GM21717 (cell line): ENCODE data around the gene BTBD9.
"Not testable (repeated sequence)": the region's sequence is repeated elsewhere in the genome, so short reads cannot be mapped to it uniquely, and the experiment has no call there.

Experiments
- ATAC-seq: cut with Tn5 transposase; IDR thresholded peaks from one replicate; pipeline ENCODE4 v1.9.1; 2021; ENCODE audit warnings: mild to moderate bottlenecking, moderate library complexity; ENCODE audit not compliant: unreplicated experiment

The BTBD9 gene

GRCh38 chr6:38650207-38650752 is 10.6 kb upstream of the BTBD9 start:
- ATAC-seq, result no peak

- ATAC-seq, result no peak
These were observed 10.0 kb upstream of the BTBD9 start for GRCh38 chr6:38649744-38650143.

- ATAC-seq, result no peak
These were observed 8.9 kb upstream of the BTBD9 start for GRCh38 chr6:38648629-38649028.

GRCh38 chr6:38646166-38646878 is 6.6 kb upstream of the BTBD9 start:
- ATAC-seq, result no peak

- ATAC-seq, result no peak
These were observed 5.2 kb upstream of the BTBD9 start for GRCh38 chr6:38644951-38645350.

GRCh38 chr6:38640216-38640909 is 634 bp upstream of the BTBD9 start:
- peak; percentile 20 for ATAC-seq

- peak; percentile 19 for ATAC-seq
These were observed 710 bp downstream of the BTBD9 start for GRCh38 chr6:38638941-38639497.

GRCh38 chr6:38637756-38638155 is 2.0 kb downstream of the BTBD9 start:
- ATAC-seq, result no peak

GRCh38 chr6:38636027-38636426 is 3.7 kb downstream of the BTBD9 start:
- ATAC-seq, result no peak

GRCh38 chr6:38634518-38634917 is 5.2 kb downstream of the BTBD9 start:
- no peak for ATAC-seq

- ATAC-seq, result no peak
These were observed 7.2 kb downstream of the BTBD9 start for GRCh38 chr6:38632490-38632889.

GRCh38 chr6:38631186-38631783 is 8.4 kb downstream of the BTBD9 start:
- no peak for ATAC-seq

GRCh38 chr6:38625217-38625616 is 14.5 kb downstream of the BTBD9 start:
- ATAC-seq, result no peak

GRCh38 chr6:38619342-38619741 is 20.4 kb downstream of the BTBD9 start:
- ATAC-seq, result not testable (repeated sequence)

GRCh38 chr6:38618301-38618700 is 21.4 kb downstream of the BTBD9 start:
- not testable (repeated sequence) for ATAC-seq

- no peak for ATAC-seq
These were observed 21.9 kb downstream of the BTBD9 start for GRCh38 chr6:38617856-38618255.

- no peak for ATAC-seq
These were observed 27.4 kb downstream of the BTBD9 start for GRCh38 chr6:38612143-38612965.

- no peak for ATAC-seq
These were observed 29.6 kb downstream of the BTBD9 start for GRCh38 chr6:38610050-38610625.

GRCh38 chr6:38604700-38605099 is 35.0 kb downstream of the BTBD9 start:
- ATAC-seq, result no peak

- no peak for ATAC-seq
These were observed 35.8 kb downstream of the BTBD9 start for GRCh38 chr6:38603966-38604365.
